K562 (cell line): ENCODE measurements around the gene PSRC1. TPM values are rescaled to one million over a fixed set of nuclear protein-coding genes. Genes with fewer than 3 reads are reported as not detected.

Source experiments
- ATAC-seq: fragments of 200-7000 bp; cut with Tn5 transposase; 3 replicates; pipeline ENCODE4 v1.9.1; 2020; ENCODE audit warnings: moderate library complexity
- BruUV-seq: library from RNA; stranded (reverse); fragments of 400-500 nt; replicated peaks from 2 replicates; lab custom pipeline; 2021; lab: Mats Ljungman, UMichigan
- CTCF ChIA-PET: fragments of 300-600 bp; formaldehyde crosslinking; extraction: SDS; loops from one replicate; lab custom pipeline; 2021; ENCODE audit warnings: low intra/inter-chr PET ratio; lab: Yijun Ruan, JAX
- POLR2A ChIA-PET: fragments of 300-600, 350-650 bp; sonication (Branson Sonifier 250); formaldehyde crosslinking; extraction: SDS; loops from one replicate; lab custom pipeline; 2021; ENCODE audit warnings: antibody characterized with exemption, inconsistent platforms; lab: Yijun Ruan, JAX
- DNase-seq, 4 experiments: peaks; one replicate each; pipeline versions ENCODE4 v3.0.0 to v3.0.0-alpha.2; 2011 to 2018; ENCODE audit warnings: low spot score in 3 of 4, mixed read lengths in 3 of 4; ENCODE audit errors: extremely low read depth in 1 of 4
- FAIRE-seq: peaks from 2 replicates; lab custom pipeline; 2011; peaks lifted over from hg19 to GRCh38; lab: Jason Lieb, UNC
- H2AFZ ChIP-seq: 2 replicates; pipeline ENCODE4 v1.6.0; 2011; ENCODE audit warnings: low read depth, low read length, control low read depth, inconsistent platforms
- H3K27ac ChIP-seq: fragments of 200-600 bp; 3 replicates; pipeline ENCODE4 v1.8.0; 2011; ENCODE audit warnings: low read depth, mild to moderate bottlenecking, control low read depth, inconsistent platforms, low read length, moderate library complexity, mixed read lengths; ENCODE audit errors: extremely low read depth
- H3K27me3 ChIP-seq, 2 experiments: fragments of 300-600 bp in 1 of 2; 2 replicates in 1 of 2; 3 replicates in 1 of 2; pipeline versions ENCODE4 v1.6.0 to v1.8.0; 2011; ENCODE audit warnings: inconsistent platforms in 2 of 2, low read length in 2 of 2, mild to moderate bottlenecking in 1 of 2, mixed read lengths in 1 of 2, moderate library complexity in 1 of 2; ENCODE audit not compliant: control insufficient read depth in 2 of 2, insufficient read depth in 2 of 2
- H3K36me3 ChIP-seq: fragments of 300-600 bp; 3 replicates; pipeline ENCODE4 v1.8.0; 2011; ENCODE audit warnings: mild to moderate bottlenecking, low read length, inconsistent platforms; ENCODE audit not compliant: control insufficient read depth, insufficient read depth
- H3K4me1 ChIP-seq, 2 experiments: fragments of 200-600 bp in 1 of 2; replicated peaks in 1 of 2; 2 replicates in 1 of 2; 3 replicates in 1 of 2; pipeline versions ENCODE4 v1.5.1 to v1.8.0; 2011; ENCODE audit warnings: inconsistent platforms in 2 of 2, low read length in 2 of 2, mild to moderate bottlenecking in 1 of 2, mixed read lengths in 1 of 2, moderate library complexity in 1 of 2; ENCODE audit not compliant: control insufficient read depth in 2 of 2, insufficient read depth in 2 of 2
- H3K4me2 ChIP-seq: 2 replicates; pipeline ENCODE4 v1.6.1; 2011; ENCODE audit warnings: low read length, control low read depth, inconsistent platforms, mixed read lengths; ENCODE audit not compliant: insufficient read depth
- H3K4me3 ChIP-seq: fragments of 200-600 bp; sonication (generic), shearing (Covaris generic); 2 replicates; pipeline ENCODE4 v1.5.1; 2016; ENCODE audit warnings: control low read depth, inconsistent platforms
- H3K79me2 ChIP-seq: fragments of 200-600 bp; 3 replicates; pipeline ENCODE4 v1.8.0; 2011; ENCODE audit warnings: low read length, inconsistent platforms; ENCODE audit not compliant: control insufficient read depth, insufficient read depth
- H3K9ac ChIP-seq, 2 experiments: 2 replicates each; pipeline versions ENCODE4 v1.6.0 to v1.6.1; 2011; ENCODE audit warnings: low read depth in 2 of 2, low read length in 2 of 2, control low read depth in 1 of 2, inconsistent platforms in 1 of 2, mild to moderate bottlenecking in 1 of 2, mixed read lengths in 1 of 2; ENCODE audit not compliant: insufficient read depth in 1 of 2
- H3K9me1 ChIP-seq: one replicate; pipeline ENCODE4 v1.6.0; 2011; ENCODE audit warnings: inconsistent platforms, mild to moderate bottlenecking, low read length, moderate library complexity; ENCODE audit not compliant: control insufficient read depth, insufficient read depth
- H3K9me3 ChIP-seq: replicated peaks from 2 replicates; pipeline ENCODE4 v1.5.1; 2011; ENCODE audit warnings: low read depth, low read length, inconsistent platforms; ENCODE audit not compliant: control insufficient read depth, insufficient read depth
- H4K20me1 ChIP-seq: replicated peaks from 2 replicates; pipeline ENCODE4 v1.6.1; 2011; ENCODE audit warnings: low read length, inconsistent platforms, mixed read lengths; ENCODE audit not compliant: control insufficient read depth, insufficient read depth
- CBX8 ChIP-seq: fragments of 200-600 bp; sonication (generic); IDR thresholded peaks from 2 replicates; pipeline ENCODE4 v1.6.1; 2012; ENCODE audit warnings: borderline replicate concordance, mixed run types, low read depth, mild to moderate bottlenecking, moderate library complexity, mixed read lengths, low read length, control low read depth, inconsistent platforms; ENCODE audit not compliant: poor library complexity, severe bottlenecking; ENCODE audit errors: extremely low read depth
- ZNF311 ChIP-seq: fragments of 250-450 bp; sonication (Bioruptor Pico); IDR thresholded peaks from 2 replicates; pipeline ENCODE4 v1.4.0; 2020; ENCODE audit warnings: mild to moderate bottlenecking, moderate library complexity
- WGBS: fragments of 100-300 bp; shearing (Covaris generic); methylation state at CpG from one replicate; pipeline ENCODE4 v1.1.6; 2016; ENCODE audit warnings: low coverage, mixed read lengths; ENCODE audit not compliant: insufficient coverage; ENCODE audit errors: missing lambda C conversion rate; 5-methylcytosine and 5-hydroxymethylcytosine counted together
- in situ Hi-C: fragments of 300-500 bp; cut with MboI; formaldehyde crosslinking; loops from 4 replicates; pipeline ENCODE4 v1.15.0; 2018; ENCODE audit warnings: inconsistent platforms, mixed read lengths
- intact Hi-C: fragments of 100-400 bp; cut with micrococcal nuclease; formaldehyde crosslinking; loops from 2 replicates; pipeline ENCODE4 v1.14.2; 2022
- polyA plus RNA-seq, 8 experiments: library from polyadenylated mRNA; depleted of rRNA in 4 of 8; stranded (reverse) in 5 of 8; unstranded in 3 of 8; fragments of >200 nt; fragmentation: Nextera tagmentation in 2 of 8; fragmentation: Illumina TruSeq in 1 of 8; extraction: Ambion mirVana in 2 of 8; extraction: Trizol in 1 of 8; gene quantifications; 2 replicates each; pipeline versions ENCODE4 v1.2.1 to v1.2.3, GENCODE V29; 2011 to 2014; ENCODE audit warnings: inconsistent platforms in 1 of 8, missing spikeins in 1 of 8
- total RNA-seq, 7 experiments: library from RNA; depleted of rRNA in 6 of 7; stranded (reverse); fragments of >200 nt in 6 of 7; fragmentation: Illumina TruSeq in 2 of 7; extraction: Trizol in 2 of 7; gene quantifications; 2 replicates each; pipeline versions ENCODE4 v1.2.1 to v1.2.3, GENCODE V29; 2011 to 2021; ENCODE audit warnings: low replicate concordance in 1 of 7

PSRC1 gene
- total and polyA plus RNA-seq, 9 of the 15 experiments (the other 6 are each of a cell fraction or from before 2014, with no cell fraction given): 6.5 to 65.2 (median 39.3) TPM

GRCh38 chr1:109252167-109252892 lies 30.6 kb downstream of the PSRC1 start:
- ATAC-seq (no peak), DNase-seq (no peak), FAIRE-seq (no peak)
- no peaks in the 10 kb centered on the region for H4K20me1 ChIP-seq
- no peak for TF ChIP-seq CBX8
- TF ChIP-seq ZNF311 (CRISPR knock-in tag): no peak
- no peak overlapping the region for H3K4me3 ChIP-seq
- intact Hi-C loops (no loop called here), in situ Hi-C loops (no loop called here)
- H3K9me1 ChIP-seq: peaks cover 4% of the 10 kb centered on the region
- H3K36me3 ChIP-seq: peaks cover 6% of the 10 kb centered on the region; the same call in 1 of the 3 replicates
- H3K9ac ChIP-seq: no peak overlapping the region; a peak in 1 of 4 replicates
- H3K79me2 ChIP-seq: peaks cover 36% of the 10 kb centered on the region
- H3K27ac ChIP-seq: no peak overlapping the region
- H3K4me2 ChIP-seq: no peak overlapping the region
- H2AFZ ChIP-seq: no peak overlapping the region
- no TSS peak for BruUV-seq
- H3K4me1 ChIP-seq: peaks cover 43 to 75% of the 10 kb centered on the region in 2 experiments
- H3K27me3 ChIP-seq: no peaks in the 10 kb centered on the region
- CTCF ChIA-PET: no interaction called here
- POLR2A ChIA-PET: interaction anchor here (1.2 to 4.8 kb wide), 3 partner anchors 12 to 291 kb away, joined by 3 to 36 read pairs (median 8); no protein-coding TSS in a partner anchor
- 94% methylated on average over 31 of the region's 31 CpGs for WGBS
- H3K9me3 ChIP-seq: no peaks in the 10 kb centered on the region
